ENCODE measurements around the gene ATP2A2.
"Not testable (repeated sequence)": the region's sequence is repeated elsewhere in the genome, so short reads cannot be mapped to it uniquely, and the experiment has no call there.

ATP2A2 gene

DNA sequence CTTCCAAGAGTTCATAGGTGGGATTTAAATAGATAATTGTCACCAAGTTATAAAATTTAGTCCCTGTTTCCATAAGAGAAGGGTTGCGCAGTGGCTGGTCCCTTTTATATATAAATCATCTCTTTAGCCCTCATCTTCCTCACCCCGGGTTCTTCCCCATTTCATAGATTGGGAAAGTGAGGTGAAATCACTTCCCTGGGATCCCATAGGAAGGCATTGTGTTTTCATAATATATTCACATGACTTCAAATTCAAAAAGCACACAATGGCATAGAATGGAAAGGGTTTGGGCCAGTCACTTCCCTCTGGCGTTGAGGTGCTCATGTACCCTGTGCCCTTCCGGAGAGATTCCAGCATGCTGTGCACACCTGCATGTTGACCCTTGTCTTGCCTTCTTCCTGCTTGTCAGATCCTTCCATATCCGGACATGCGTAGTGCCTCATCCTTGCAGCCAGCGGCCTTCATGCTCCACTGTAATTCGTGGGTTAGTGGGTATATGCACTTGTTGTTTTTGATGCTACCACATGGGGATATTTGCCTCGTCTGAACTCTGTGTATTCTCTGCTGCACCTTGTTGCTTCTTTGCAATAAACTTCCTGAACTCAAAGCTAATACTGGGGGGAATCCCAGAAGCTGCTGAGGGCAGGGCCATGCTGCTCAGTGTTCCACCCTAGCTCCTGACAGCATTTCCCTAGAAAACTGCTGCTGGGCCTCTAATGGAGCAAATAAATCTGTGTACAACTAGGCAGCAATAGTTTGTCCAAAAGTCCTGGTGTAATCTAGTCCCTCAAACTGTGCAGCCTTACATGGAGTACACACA is 62.9 kb downstream of the ATP2A2 start:
- DNase-seq (ENCODE audit: low read depth): no peak

DNA sequence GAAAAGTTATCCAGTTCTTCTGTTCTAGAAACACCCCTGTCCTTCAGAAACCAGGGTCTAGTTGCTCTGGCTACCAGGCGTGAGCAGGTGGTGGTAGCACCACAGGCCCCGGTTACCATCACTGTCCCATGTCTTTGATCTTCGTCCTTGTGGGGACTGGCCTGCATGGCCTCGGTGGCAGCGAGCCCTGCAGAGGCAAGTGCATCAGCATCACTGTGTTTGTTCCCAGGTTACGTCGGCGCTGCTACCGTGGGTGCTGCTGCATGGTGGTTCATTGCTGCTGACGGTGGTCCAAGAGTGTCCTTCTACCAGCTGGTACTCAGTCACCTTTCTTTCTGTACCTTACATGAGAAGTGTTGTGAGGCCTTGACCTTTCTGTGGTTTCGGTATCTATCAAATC is 63.6 kb downstream of the ATP2A2 start:
- DNase-seq (ENCODE audit: low read depth): no peak

DNA sequence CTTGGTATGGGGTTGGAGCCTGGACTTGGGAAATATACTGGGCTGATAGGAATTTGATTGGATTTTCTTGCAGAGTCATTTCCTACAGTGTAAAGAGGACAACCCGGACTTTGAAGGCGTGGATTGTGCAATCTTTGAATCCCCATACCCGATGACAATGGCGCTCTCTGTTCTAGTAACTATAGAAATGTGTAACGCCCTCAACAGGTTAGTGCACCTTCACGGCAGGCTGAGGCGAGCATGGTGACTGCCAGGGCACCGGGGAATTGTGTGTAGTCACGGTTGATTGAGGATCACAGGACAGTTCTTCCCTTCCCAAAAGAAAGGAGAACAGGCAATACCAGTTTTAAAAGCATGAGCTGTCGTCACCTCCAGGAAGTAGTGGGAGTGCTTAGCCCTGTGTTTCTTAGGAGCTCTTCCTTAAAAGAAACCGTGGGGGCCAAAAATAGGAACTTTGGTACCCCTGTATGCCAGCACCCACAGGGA is 64.2 kb downstream of the ATP2A2 start:
- no peak for DNase-seq (ENCODE audit: low read depth)

DNA sequence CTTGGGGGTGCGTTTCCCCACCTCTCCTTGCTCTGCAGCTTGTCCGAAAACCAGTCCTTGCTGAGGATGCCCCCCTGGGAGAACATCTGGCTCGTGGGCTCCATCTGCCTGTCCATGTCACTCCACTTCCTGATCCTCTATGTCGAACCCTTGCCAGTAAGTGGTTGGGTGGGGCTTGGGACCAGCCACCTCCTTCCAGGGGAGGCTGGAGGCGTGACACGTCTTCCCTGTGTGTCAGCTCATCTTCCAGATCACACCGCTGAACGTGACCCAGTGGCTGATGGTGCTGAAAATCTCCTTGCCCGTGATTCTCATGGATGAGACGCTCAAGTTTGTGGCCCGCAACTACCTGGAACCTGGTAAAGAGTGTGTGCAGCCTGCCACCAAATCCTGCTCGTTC is 64.9 kb downstream of the ATP2A2 start:
- no peak for DNase-seq (ENCODE audit: low read depth)

DNA sequence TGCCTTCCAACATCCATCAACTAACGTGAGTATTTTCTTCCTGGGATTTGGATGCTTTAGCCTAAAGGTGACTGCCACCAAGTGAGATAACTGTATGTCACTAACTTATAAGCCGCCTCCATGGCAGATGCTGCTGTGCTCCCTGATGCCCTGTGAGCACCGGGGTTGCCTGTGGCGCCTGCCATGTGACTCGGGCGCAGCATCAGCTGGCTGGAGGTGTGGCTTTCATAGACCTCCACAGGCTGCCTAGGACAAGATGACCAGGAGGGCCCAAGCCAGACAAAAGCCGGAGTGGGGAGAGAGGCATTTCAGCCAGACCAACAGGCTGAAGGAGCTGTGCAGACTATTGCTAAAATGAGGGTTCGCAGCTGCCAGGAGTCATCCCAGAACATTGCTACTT is 66.7 kb downstream of the ATP2A2 start:
- DNase-seq (ENCODE audit: low read depth): no peak

- DNase-seq (ENCODE audit: low read depth): no peak
These were observed 67.5 kb downstream of the ATP2A2 start for GRCh38 chr12:110348431-110349059.

DNA sequence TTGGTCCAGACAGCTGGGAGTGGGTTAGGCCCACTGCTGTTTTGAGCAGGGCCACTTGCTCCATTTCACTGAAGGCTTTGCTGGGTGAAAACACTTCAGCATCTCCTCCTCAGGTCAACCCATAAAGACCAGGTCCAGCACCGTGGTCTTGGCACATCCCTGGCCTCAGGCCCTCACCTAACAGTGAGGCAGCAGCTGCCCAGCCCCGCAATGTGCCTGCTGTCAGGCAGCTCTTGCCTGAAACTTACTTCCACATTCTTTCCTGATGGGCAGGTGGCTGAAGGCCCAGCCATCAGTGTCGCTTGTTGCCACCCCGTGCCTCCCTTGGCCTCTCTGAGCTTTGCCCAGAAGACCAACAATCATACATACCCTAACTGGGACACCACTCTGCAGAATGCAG is 68.0 kb downstream of the ATP2A2 start:
- DNase-seq (ENCODE audit: low read depth): no peak

GRCh38 chr12:110349514-110350151 is 68.6 kb downstream of the ATP2A2 start:
- peak; percentile 11 for DNase-seq (ENCODE audit: low read depth)

GRCh38 chr12:110351119-110351518 is 70.1 kb downstream of the ATP2A2 start:
- DNase-seq (ENCODE audit: low read depth): no peak

GRCh38 chr12:110352401-110352800 is 71.4 kb downstream of the ATP2A2 start:
- no peak for DNase-seq (ENCODE audit: low read depth)

DNA sequence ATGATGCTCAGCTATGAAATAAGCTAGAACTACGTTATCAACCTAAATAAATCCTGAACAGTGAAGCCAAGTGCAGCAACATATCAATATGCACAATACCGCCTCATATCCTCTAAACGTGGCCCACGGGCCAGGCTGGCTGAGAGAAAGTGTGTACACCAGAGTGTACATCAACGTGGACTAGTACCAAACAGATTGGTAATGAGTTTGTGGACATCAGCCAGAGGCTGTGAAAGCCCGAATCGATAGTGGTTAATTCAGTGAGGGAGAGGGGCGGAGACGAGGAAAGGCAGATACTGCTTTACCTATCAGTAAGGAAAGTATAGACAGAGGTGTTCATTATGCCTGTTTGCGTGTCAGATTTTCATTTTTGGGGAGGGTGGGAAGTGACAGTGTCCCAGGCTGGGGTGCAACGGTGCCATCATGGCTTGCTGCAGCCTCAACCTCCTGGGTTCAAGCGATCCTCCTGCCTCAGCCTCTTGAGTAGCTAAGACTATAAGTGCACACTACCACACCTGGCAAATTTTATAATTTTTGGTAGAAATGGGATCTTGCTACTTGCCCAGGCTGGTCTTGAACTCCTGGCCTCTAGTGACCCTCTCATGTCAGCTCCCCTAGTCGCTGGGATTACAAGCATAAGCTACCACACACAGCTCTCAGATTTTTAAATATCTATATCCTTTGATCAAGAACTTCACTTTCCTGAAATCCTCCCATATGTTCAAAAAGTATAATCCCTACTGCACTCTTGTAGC is 72.3 kb downstream of the ATP2A2 start:
- no peak for DNase-seq (ENCODE audit: low read depth)

GRCh38 chr12:110354172-110354780 is 73.2 kb downstream of the ATP2A2 start:
- no peak for DNase-seq (ENCODE audit: low read depth)

- DNase-seq (ENCODE audit: low read depth): no peak
These were observed 74.0 kb downstream of the ATP2A2 start for GRCh38 chr12:110355073-110355472.

DNA sequence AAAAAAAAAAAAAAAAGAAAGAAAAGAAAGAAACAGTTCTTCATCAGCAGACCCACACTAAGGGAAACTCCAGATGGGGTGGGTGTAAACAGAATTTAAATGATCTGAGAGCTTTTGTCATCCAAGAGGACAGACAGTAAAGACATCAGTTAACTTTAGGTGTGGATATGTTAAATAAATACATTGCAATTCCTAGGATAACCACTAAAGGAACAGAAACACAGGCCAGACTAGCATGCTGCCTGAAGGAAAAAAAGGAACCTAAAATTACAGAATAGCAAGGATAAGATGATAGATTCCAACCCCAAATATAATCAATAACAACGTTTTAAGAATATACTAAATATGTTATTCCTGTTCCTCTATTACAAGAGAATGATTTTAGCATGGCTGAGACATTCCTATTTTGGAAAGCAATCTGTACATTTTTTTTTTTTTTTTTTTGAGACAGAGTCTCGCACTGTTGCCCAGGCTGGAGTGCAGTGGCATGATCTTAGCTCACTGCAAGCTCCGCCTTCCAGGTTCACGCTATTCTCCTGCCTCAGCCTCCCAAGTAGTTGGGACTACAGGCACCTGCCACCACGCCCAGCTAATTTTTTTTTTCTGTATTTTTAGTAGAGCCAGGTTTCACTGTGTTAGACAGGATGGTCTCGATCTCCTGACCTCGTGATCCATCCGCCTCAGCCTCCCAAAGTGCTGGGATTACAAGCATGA is 77.5 kb downstream of the ATP2A2 start:
- DNase-seq (ENCODE audit: low read depth): not testable (repeated sequence)

DNA sequence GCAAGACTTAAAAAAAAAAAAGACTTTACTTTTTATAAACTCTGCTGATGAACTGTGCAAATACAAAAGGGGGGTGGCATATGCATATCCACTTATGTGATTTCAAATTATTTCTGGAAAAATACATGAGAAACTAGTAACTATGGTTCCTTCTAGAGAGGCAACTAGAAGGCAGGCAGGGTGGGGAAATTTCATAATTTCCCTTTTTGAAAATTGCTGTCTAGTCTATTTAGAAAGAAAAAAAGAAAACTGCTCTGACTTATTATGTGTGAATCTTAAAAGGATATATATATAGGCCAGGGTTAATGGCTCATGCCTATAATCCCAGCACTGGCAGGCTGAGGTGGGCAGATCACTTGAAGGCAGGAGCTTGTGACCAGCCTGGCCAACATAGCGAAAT is 80.2 kb downstream of the ATP2A2 start:
- DNase-seq (ENCODE audit: low read depth): no peak

- DNase-seq (ENCODE audit: low read depth): no peak
These were observed 84.7 kb downstream of the ATP2A2 start for GRCh38 chr12:110365489-110366320.

DNA sequence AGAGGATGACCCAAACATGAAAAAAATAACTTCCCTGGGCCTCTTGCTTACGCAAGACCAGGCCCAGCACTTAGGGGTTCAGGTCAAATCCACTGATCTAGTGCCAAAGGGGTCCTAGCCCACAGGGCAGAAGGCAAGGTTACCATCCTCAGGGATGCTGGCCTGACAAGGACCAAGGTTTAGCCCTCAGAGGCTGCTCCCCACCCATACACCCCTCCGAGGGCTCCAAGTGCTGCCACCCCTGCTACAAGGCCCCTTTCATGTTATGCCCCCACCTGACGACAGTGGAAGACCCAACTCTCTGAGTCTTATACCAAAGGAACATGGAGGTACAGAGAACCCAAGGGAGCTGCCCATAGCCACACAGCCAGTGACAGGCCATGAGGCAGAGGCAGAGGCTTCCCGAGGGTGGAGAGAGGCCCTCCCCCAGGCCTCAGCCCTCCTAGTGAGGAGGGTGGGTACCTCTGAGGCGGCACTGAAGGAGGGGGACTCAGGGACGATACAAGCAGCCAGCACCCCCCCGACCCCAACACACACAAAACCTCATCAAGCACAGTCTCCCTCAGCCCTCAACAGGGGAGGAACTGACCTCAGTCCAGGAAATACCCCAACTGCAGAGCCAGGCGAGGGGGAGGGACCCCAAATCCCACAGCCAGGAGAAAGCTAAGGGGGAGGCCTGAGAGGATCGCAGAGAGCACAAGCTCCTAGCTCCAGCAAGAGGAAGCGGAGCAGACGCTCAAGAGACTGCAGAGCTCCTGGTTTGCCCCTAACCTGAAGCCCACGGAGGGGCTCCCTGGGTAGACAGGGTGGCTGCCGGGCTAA is 85.5 kb downstream of the ATP2A2 start:
- no peak for DNase-seq (ENCODE audit: low read depth)

GRCh38 chr12:110367181-110367864 is 86.3 kb downstream of the ATP2A2 start:
- DNase-seq (ENCODE audit: low read depth): no peak

- DNase-seq (ENCODE audit: low read depth): no peak
These were observed 88.9 kb downstream of the ATP2A2 start for GRCh38 chr12:110369992-110370391.
